LNCAP (cell line): Measurements from ENCODE around the gene AGTR1.

Experiments
- TF ChIP-seq, protein P1 (sequence below): fragments of 450-650 bp; IDR thresholded peaks from 2 replicates; pipeline ENCODE4 v1.5.1; 2017; ENCODE audit warnings: mild to moderate bottlenecking

AGTR1 gene

DNA sequence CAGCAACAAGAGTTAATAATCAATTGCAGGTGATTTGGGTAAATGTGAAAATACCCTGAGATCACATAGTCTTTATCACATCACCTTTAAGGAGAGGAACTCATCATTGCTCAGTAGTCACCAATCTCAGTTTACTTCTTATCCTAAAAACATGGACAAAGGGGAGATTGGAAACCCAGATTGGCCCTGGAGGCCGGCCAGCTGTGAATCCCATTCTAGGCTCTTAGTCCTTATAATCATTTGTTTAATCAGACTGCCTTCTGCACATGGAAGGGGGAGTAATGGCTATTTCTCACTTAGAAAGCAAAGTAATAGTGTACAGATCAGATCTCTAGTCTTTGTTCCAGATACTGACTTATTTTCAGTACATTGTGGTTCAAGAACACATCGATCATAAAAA, 92.7 kb downstream of the AGTR1 start:
- TF ChIP-seq, protein P1, sequence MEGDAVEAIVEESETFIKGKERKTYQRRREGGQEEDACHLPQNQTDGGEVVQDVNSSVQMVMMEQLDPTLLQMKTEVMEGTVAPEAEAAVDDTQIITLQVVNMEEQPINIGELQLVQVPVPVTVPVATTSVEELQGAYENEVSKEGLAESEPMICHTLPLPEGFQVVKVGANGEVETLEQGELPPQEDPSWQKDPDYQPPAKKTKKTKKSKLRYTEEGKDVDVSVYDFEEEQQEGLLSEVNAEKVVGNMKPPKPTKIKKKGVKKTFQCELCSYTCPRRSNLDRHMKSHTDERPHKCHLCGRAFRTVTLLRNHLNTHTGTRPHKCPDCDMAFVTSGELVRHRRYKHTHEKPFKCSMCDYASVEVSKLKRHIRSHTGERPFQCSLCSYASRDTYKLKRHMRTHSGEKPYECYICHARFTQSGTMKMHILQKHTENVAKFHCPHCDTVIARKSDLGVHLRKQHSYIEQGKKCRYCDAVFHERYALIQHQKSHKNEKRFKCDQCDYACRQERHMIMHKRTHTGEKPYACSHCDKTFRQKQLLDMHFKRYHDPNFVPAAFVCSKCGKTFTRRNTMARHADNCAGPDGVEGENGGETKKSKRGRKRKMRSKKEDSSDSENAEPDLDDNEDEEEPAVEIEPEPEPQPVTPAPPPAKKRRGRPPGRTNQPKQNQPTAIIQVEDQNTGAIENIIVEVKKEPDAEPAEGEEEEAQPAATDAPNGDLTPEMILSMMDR = no peak

DNA sequence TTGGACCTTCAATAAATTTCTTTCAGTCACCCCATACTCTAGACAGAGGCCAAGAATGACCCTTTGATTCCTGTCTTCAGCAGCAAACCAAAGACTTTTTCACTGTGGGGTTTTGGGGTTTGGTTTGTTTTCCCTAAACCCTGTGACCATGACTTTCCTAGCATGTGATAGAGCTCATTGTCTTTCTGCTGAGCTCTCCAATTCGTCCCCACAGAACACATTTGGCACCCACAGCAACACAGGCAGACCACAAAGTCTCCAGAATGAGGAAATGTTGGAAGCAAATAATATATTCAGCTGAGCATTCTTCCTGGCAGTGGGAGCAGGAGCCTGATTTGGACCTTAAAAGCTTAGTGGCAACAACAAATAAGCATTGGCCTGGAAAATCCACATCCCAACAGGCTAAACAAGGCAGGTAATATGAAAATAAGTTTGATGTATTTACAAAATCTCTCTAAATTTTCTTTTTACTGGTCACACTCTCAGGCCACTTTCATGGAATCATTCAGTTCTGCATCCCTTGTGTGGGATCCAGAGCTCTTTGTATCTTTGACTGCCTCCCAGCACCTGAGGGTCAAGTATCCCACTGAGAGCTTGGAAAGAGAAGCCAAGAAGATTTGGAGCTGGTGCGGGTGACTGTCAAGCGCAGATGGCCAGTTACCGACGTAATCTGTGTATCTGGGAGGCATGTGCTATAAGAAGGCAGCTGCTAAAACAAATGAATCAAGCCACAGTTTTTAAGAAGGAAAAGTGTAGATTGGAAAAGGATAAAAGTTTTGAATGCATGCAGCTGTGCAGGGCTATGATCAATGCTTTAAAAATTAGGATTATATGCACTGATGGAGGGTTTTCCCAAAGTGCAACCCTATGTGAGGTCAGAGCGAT, 93.4 kb downstream of the AGTR1 start:
- TF ChIP-seq, protein P1 = no peak

DNA sequence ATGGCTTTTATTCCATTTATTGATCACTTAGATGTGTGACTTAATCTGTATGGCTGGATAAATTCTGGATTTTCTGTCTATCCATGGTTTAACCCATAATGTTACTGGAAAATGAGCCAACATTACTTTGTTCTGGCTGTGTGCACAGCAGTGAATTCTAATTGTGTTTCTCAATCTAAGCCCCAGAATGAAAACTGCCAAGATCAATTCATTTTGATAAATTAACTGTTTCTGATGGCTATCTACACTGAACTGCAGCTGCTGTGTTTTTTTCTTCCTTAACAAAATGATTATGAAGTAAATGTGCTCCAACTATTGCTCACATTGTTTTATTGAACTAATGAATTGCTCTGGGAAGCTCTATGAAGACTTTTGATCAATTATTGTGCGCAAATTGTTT, 94.2 kb downstream of the AGTR1 start:
- TF ChIP-seq, protein P1 = no peak

DNA sequence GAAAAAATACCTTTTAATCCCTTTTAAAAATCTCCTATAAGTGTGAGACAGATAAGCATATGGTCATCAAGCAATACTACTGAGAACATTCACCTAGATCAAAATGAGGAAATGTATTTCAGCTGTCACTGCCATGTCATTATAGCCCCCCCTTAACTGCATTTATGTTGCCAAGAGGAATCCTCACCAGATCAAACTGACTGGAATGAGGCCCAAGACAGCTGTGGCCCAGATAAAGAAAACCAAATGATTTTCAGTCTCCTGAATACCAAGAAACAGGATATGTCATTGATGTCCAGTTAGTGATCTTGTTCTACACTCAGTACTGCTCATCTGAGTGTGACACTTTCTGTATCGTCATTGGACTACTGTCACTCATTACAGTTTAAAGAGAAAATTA, 94.8 kb downstream of the AGTR1 start:
- TF ChIP-seq, protein P1 = no peak
